Parathyroid adenoma (tissue), 2 donors: ENCODE results near the gene ZSWIM4.

Experiments
- H2AFZ ChIP-seq: fragments of 300-600 bp; sonication (generic); one replicate; pipeline ENCODE4 v1.7.0; 2017; ENCODE audit warnings: antibody characterized with exemption, mild to moderate bottlenecking
- H3K27ac ChIP-seq: fragments of 300-600 bp; sonication (generic); one replicate; pipeline ENCODE4 v1.7.0; 2017
- H3K27me3 ChIP-seq: fragments of 300-600 bp; sonication (generic); one replicate; pipeline ENCODE4 v1.7.0; 2017; ENCODE audit warnings: low read length; ENCODE audit not compliant: control insufficient read depth, insufficient read depth
- H3K36me3 ChIP-seq: fragments of 300-600 bp; sonication (generic); one replicate; pipeline ENCODE4 v1.7.0; 2017; ENCODE audit warnings: low read length; ENCODE audit not compliant: control insufficient read depth, insufficient read depth
- H3K4me1 ChIP-seq: fragments of 300-600 bp; sonication (generic); one replicate; pipeline ENCODE4 v1.7.0; 2017; ENCODE audit warnings: control low read depth
- H3K4me2 ChIP-seq: fragments of 300-600 bp; sonication (generic); one replicate; pipeline ENCODE4 v1.7.0; 2017; ENCODE audit warnings: low read length
- H3K4me3 ChIP-seq: fragments of 300-600 bp; sonication (generic); one replicate; pipeline ENCODE4 v1.7.0; 2017; ENCODE audit warnings: low read depth, low read length
- H3K79me2 ChIP-seq: fragments of 300-600 bp; sonication (generic); one replicate; pipeline ENCODE4 v1.7.0; 2017; ENCODE audit warnings: control low read depth
- H3K9ac ChIP-seq: fragments of 300-600 bp; sonication (generic); one replicate; pipeline ENCODE4 v1.7.0; 2017; ENCODE audit warnings: mild to moderate bottlenecking
- H3K9me3 ChIP-seq: fragments of 300-600 bp; sonication (generic); one replicate; pipeline ENCODE4 v1.7.0; 2017; ENCODE audit warnings: low read length; ENCODE audit not compliant: control insufficient read depth
- CTCF ChIP-seq: fragments of 300-600 bp; sonication (generic); IDR thresholded peaks from one replicate; pipeline ENCODE4 v1.7.0; 2017; ENCODE audit warnings: antibody characterized with exemption, mild to moderate bottlenecking
- donor health status: primary hyperparathyroidism.

ZSWIM4 gene

GRCh38 chr19:13762635-13763235 lies 32.5 kb upstream of the ZSWIM4 start:
- TF ChIP-seq CTCF = no peak
- H2AFZ ChIP-seq = no peak overlapping the region
- no peaks in the 10 kb centered on the region for H3K36me3 ChIP-seq
- no peak overlapping the region for H3K27ac ChIP-seq
- H3K27me3 ChIP-seq = no peaks in the 10 kb centered on the region
- H3K9ac ChIP-seq = no peak overlapping the region
- H3K4me3 ChIP-seq = no peak overlapping the region
- no peaks in the 10 kb centered on the region for H3K79me2 ChIP-seq
- no peaks in the 10 kb centered on the region for H3K9me3 ChIP-seq
- H3K4me2 ChIP-seq = no peak overlapping the region
- peaks cover 9% of the 10 kb centered on the region for H3K4me1 ChIP-seq

GRCh38 chr19:13763265-13763664 lies 32.0 kb upstream of the ZSWIM4 start:
- no peak overlapping the region for H3K9ac ChIP-seq
- H3K9me3 ChIP-seq = no peaks in the 10 kb centered on the region
- no peak for TF ChIP-seq CTCF
- no peak overlapping the region for H3K27ac ChIP-seq
- no peaks in the 10 kb centered on the region for H3K27me3 ChIP-seq
- H3K36me3 ChIP-seq = no peaks in the 10 kb centered on the region
- H2AFZ ChIP-seq = no peak overlapping the region
- no peaks in the 10 kb centered on the region for H3K79me2 ChIP-seq
- no peak overlapping the region for H3K4me3 ChIP-seq
- H3K4me1 ChIP-seq = peaks cover 9% of the 10 kb centered on the region
- no peak overlapping the region for H3K4me2 ChIP-seq

DNA sequence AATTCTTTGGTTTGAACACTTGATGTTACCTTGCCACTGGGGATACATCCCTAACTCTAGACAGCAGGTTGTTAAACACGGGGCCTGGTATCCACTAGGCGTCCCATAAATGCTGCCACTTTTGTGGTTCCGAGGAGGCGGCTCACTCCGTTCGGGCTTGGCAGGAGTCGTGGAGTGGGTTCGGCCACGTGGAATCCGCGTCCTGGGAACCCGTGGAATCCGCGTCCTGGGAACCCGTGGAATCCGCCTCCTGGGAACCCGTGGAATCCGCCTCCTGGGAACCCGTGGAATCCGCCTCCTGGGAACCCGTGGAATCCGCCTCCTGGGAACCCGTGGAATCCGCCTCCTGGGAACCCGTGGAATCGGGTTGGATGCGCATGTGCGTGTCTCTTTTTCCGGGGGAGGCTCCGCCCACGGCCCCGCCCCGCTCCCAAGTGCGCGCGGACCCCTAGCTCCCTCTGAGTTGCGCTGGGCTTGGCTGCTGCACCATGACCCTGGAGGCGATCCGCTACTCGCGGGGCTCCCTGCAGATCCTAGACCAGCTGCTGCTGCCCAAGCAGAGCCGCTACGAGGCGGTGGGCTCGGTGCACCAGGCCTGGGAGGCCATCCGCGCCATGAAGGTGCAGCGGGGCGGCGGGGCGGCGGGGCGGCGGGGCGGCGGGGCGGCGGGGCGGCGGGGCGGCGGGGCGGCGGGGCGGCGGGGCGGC lies 31.0 kb upstream of the ZSWIM4 start, which contains the start of gene MRI1:
TSS of gene MRI1 (plus strand) at position 422 of the 707 bp plus-strand sequence. CDS start at position 489, 67 bp downstream.
- H3K27ac ChIP-seq = peak within 1 kb of the TSS; percentile 73
- H3K36me3 ChIP-seq = no peaks in the 10 kb centered on the region
- peak within 1 kb of the TSS; percentile 82 for H3K4me2 ChIP-seq

GRCh38 chr19:13764821-13765394 lies 30.3 kb upstream of the ZSWIM4 start:
- H3K36me3 ChIP-seq = no peaks in the 10 kb centered on the region
- H3K27me3 ChIP-seq = no peaks in the 10 kb centered on the region
- no peak for TF ChIP-seq CTCF
- peak overlapping the region; percentile 73 for H3K27ac ChIP-seq
- H3K9ac ChIP-seq = no peak overlapping the region
- H3K79me2 ChIP-seq = no peaks in the 10 kb centered on the region
- peak overlapping the region; percentile 37 for H3K4me2 ChIP-seq
- peak overlapping the region; percentile 79 for H2AFZ ChIP-seq
- no peaks in the 10 kb centered on the region for H3K9me3 ChIP-seq
- peak overlapping the region; percentile 27 for H3K4me3 ChIP-seq
- peaks cover 9% of the 10 kb centered on the region for H3K4me1 ChIP-seq

More for the DNA sequence above, 31.0 kb upstream of the ZSWIM4 start, which contains the start of gene MRI1:
- Histone ChIP-seq H2AFZ (peak within 1 kb of the TSS; percentile 80), H3K27me3 (no peaks in the 10 kb centered on the region), H3K4me1 (peaks cover 9% of the 10 kb centered on the region), H3K79me2 (no peaks in the 10 kb centered on the region), H3K4me3 (peak within 1 kb of the TSS; percentile 63), H3K9ac (no peak within 1 kb of the TSS), H3K9me3 (no peaks in the 10 kb centered on the region)
- no peak for TF ChIP-seq CTCF
